HepG2 (cell line): Measurements from ENCODE around the gene SKIDA1. TPM values are rescaled to one million over a fixed set of nuclear protein-coding genes. Genes with fewer than 3 reads are reported as not detected.

ENCODE experiments used
- ADNP ChIP-seq: sonication (generic); formaldehyde crosslinking; IDR thresholded peaks from 2 replicates; pipeline ENCODE4 v1.4.0; 2020; ENCODE audit warnings: missing genetic modification reagents
- DMAP1 ChIP-seq: IDR thresholded peaks from 2 replicates; pipeline ENCODE4 v1.6.1; 2016
- FOXK2 ChIP-seq: fragments of 450-650 bp; IDR thresholded peaks from 2 replicates; pipeline ENCODE4 v1.6.1; 2016
- FOXP1 ChIP-seq, 2 experiments: fragments of 450-650 bp in 1 of 2; IDR thresholded peaks; 2 replicates each; pipeline ENCODE4 v1.6.1; 2017 to 2018; ENCODE audit warnings: antibody characterized with exemption in 1 of 2
- GATAD2A ChIP-seq: IDR thresholded peaks from 2 replicates; pipeline ENCODE4 v1.6.1; 2016
- JUNB ChIP-seq: sonication (generic); formaldehyde crosslinking; IDR thresholded peaks from 2 replicates; pipeline ENCODE4 v1.8.0; 2022; ENCODE audit warnings: missing genetic modification reagents, mild to moderate bottlenecking, borderline replicate concordance
- KLF16 ChIP-seq, 2 experiments: sonication (generic) in 1 of 2; formaldehyde crosslinking in 1 of 2; IDR thresholded peaks; 2 replicates each; pipeline versions ENCODE4 v1.6.1 to v1.8.0; 2016 to 2023; ENCODE audit warnings: missing genetic modification reagents in 2 of 2, missing compliant biosample characterization in 1 of 2
- NFATC3 ChIP-seq: sonication (generic); formaldehyde crosslinking; IDR thresholded peaks from 2 replicates; pipeline ENCODE4 v1.5.1; 2020; ENCODE audit warnings: mild to moderate bottlenecking, missing genetic modification reagents
- PLRG1 ChIP-seq: fragments of 450-650 bp; conservative IDR thresholded peaks from 2 replicates; pipeline ENCODE4 v1.6.1; 2016
- PRMT3 ChIP-seq: sonication (generic); formaldehyde crosslinking; IDR thresholded peaks from 2 replicates; pipeline ENCODE4 v1.8.1; 2022; ENCODE audit warnings: low read depth, mild to moderate bottlenecking, moderate library complexity, missing genetic modification reagents, borderline replicate concordance
- PTBP1 ChIP-seq: fragments of 200-400 bp; formaldehyde crosslinking; IDR thresholded peaks from 2 replicates; pipeline ENCODE4 v1.6.1; 2018; ENCODE audit warnings: low read length, low read depth; ENCODE audit not compliant: poor library complexity, severe bottlenecking
- TSC22D2 ChIP-seq: sonication (generic); formaldehyde crosslinking; IDR thresholded peaks from 2 replicates; pipeline ENCODE4 v1.5.1; 2020; ENCODE audit warnings: missing genetic modification reagents, mild to moderate bottlenecking, borderline replicate concordance
- ZBTB20 ChIP-seq: sonication (generic); formaldehyde crosslinking; IDR thresholded peaks from 2 replicates; pipeline ENCODE4 v1.8.1; 2023; ENCODE audit warnings: missing genetic modification reagents, low read depth, mild to moderate bottlenecking, borderline replicate concordance
- ZMYM2 ChIP-seq: sonication (generic); formaldehyde crosslinking; IDR thresholded peaks from 2 replicates; pipeline ENCODE4 v1.8.0; 2022; ENCODE audit warnings: mild to moderate bottlenecking, missing genetic modification reagents
- ZNF160 ChIP-seq: sonication (generic); formaldehyde crosslinking; IDR thresholded peaks from 2 replicates; pipeline ENCODE4 v1.8.0; 2022; ENCODE audit warnings: mild to moderate bottlenecking, inconsistent platforms, missing genetic modification reagents
- ZNF615 ChIP-seq: sonication (generic); formaldehyde crosslinking; IDR thresholded peaks from 2 replicates; pipeline ENCODE4 v1.5.0; 2020; ENCODE audit warnings: mild to moderate bottlenecking, missing genetic modification reagents, borderline replicate concordance
- ZNF704 ChIP-seq: sonication (generic); formaldehyde crosslinking; IDR thresholded peaks from 2 replicates; pipeline ENCODE4 v1.8.1; 2023; ENCODE audit warnings: mild to moderate bottlenecking, inconsistent platforms, moderate library complexity, missing genetic modification reagents, borderline replicate concordance
- ZNF761 ChIP-seq: sonication (generic); formaldehyde crosslinking; conservative IDR thresholded peaks from 2 replicates; pipeline ENCODE4 v1.4.0; 2020; ENCODE audit warnings: mild to moderate bottlenecking, missing genetic modification reagents
- ZNF780A ChIP-seq: sonication (generic); formaldehyde crosslinking; IDR thresholded peaks from 2 replicates; pipeline ENCODE4 v1.8.0; 2022; ENCODE audit warnings: mild to moderate bottlenecking, missing genetic modification reagents, moderate library complexity
- ZNF839 ChIP-seq: sonication (generic); formaldehyde crosslinking; IDR thresholded peaks from 2 replicates; pipeline ENCODE4 v1.4.0; 2020; ENCODE audit warnings: missing genetic modification reagents, mild to moderate bottlenecking, borderline replicate concordance
- polyA plus RNA-seq, 8 experiments: library from polyadenylated mRNA; depleted of rRNA in 3 of 8; stranded (reverse) in 7 of 8; unstranded in 1 of 8; fragments of >200 nt; fragmentation: Illumina TruSeq in 4 of 8; extraction: Trizol in 4 of 8; gene quantifications; 2 replicates each; pipeline versions ENCODE4 v1.2.1 to v1.2.3, GENCODE V29; 2011 to 2016; ENCODE audit warnings: low read depth in 4 of 8, missing spikeins in 1 of 8, mixed read lengths in 1 of 8; ENCODE audit not compliant: insufficient read depth in 1 of 8
- total RNA-seq, 5 experiments: library from RNA; depleted of rRNA; stranded (reverse); fragments of >200 nt; fragmentation: Illumina TruSeq; extraction: Trizol; gene quantifications; 2 replicates each; pipeline ENCODE4 v1.2.3, GENCODE V29; 2016; ENCODE audit warnings: low read depth in 1 of 5
- TF ChIP-seq, protein P1 (sequence below): sonication (generic); formaldehyde crosslinking; IDR thresholded peaks from 2 replicates; pipeline ENCODE4 v1.4.0; 2020; ENCODE audit warnings: missing genetic modification reagents, borderline replicate concordance
- TF ChIP-seq, protein P2 (sequence below): sonication (generic); formaldehyde crosslinking; IDR thresholded peaks from 2 replicates; pipeline ENCODE4 v1.4.0; 2020; ENCODE audit warnings: missing genetic modification reagents
- TF ChIP-seq, protein P3 (sequence below): sonication (generic); formaldehyde crosslinking; IDR thresholded peaks from 2 replicates; pipeline ENCODE4 v1.5.0; 2020; ENCODE audit warnings: missing genetic modification reagents

Gene SKIDA1
- total and polyA plus RNA-seq, 2 of the 13 experiments (the other 11 are each of a cell fraction or from before 2014, with no cell fraction given): 0.73 to 1.5 TPM

- TF ChIP-seq, protein P1, sequence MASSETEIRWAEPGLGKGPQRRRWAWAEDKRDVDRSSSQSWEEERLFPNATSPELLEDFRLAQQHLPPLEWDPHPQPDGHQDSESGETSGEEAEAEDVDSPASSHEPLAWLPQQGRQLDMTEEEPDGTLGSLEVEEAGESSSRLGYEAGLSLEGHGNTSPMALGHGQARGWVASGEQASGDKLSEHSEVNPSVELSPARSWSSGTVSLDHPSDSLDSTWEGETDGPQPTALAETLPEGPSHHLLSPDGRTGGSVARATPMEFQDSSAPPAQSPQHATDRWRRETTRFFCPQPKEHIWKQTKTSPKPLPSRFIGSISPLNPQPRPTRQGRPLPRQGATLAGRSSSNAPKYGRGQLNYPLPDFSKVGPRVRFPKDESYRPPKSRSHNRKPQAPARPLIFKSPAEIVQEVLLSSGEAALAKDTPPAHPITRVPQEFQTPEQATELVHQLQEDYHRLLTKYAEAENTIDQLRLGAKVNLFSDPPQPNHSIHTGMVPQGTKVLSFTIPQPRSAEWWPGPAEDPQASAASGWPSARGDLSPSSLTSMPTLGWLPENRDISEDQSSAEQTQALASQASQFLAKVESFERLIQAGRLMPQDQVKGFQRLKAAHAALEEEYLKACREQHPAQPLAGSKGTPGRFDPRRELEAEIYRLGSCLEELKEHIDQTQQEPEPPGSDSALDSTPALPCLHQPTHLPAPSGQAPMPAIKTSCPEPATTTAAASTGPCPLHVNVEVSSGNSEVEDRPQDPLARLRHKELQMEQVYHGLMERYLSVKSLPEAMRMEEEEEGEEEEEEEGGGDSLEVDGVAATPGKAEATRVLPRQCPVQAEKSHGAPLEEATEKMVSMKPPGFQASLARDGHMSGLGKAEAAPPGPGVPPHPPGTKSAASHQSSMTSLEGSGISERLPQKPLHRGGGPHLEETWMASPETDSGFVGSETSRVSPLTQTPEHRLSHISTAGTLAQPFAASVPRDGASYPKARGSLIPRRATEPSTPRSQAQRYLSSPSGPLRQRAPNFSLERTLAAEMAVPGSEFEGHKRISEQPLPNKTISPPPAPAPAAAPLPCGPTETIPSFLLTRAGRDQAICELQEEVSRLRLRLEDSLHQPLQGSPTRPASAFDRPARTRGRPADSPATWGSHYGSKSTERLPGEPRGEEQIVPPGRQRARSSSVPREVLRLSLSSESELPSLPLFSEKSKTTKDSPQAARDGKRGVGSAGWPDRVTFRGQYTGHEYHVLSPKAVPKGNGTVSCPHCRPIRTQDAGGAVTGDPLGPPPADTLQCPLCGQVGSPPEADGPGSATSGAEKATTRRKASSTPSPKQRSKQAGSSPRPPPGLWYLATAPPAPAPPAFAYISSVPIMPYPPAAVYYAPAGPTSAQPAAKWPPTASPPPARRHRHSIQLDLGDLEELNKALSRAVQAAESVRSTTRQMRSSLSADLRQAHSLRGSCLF: no peak
- TF ChIP-seq, protein P2, sequence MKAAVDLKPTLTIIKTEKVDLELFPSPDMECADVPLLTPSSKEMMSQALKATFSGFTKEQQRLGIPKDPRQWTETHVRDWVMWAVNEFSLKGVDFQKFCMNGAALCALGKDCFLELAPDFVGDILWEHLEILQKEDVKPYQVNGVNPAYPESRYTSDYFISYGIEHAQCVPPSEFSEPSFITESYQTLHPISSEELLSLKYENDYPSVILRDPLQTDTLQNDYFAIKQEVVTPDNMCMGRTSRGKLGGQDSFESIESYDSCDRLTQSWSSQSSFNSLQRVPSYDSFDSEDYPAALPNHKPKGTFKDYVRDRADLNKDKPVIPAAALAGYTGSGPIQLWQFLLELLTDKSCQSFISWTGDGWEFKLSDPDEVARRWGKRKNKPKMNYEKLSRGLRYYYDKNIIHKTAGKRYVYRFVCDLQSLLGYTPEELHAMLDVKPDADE (CRISPR knock-in tag): no peak
- TF ChIP-seq KLF16 (CRISPR knock-in tag; IDR thresholded peaks at IDR 0.05): peak in 1 of 2 experiments; percentile 98; a peak in 2 of 4 replicates
- TF ChIP-seq PLRG1: no peak
- peak; percentile 82; the same call in 1 of the 2 replicates for TF ChIP-seq ZNF780A (CRISPR knock-in tag)
- TF ChIP-seq ZNF839 (CRISPR knock-in tag): no peak
- no peak for TF ChIP-seq PTBP1
- TF ChIP-seq PRMT3 (CRISPR knock-in tag): peak; percentile 29; the same call in 1 of the 2 replicates
- TF ChIP-seq JUNB: peak; percentile 86
- TF ChIP-seq ZNF761: peak; percentile 81; the same call in 1 of the 2 replicates
- TF ChIP-seq ZNF615 (CRISPR knock-in tag): peak; percentile 79; the same call in 1 of the 2 replicates
- TF ChIP-seq ZBTB20 (CRISPR knock-in tag): peak; percentile 80
- TF ChIP-seq FOXP1 (IDR thresholded peaks at IDR 0.05): no peak
- TF ChIP-seq FOXP1 (CRISPR knock-in tag; IDR thresholded peaks at IDR 0.05): peak; percentile 93
- TF ChIP-seq GATAD2A (CRISPR knock-in tag): peak; percentile 100
- TF ChIP-seq DMAP1: peak; percentile 86
- TF ChIP-seq TSC22D2 (CRISPR knock-in tag): peak; percentile 96
- no peak; the same call in 1 of the 2 replicates for TF ChIP-seq ZNF160
- TF ChIP-seq, protein P3, sequence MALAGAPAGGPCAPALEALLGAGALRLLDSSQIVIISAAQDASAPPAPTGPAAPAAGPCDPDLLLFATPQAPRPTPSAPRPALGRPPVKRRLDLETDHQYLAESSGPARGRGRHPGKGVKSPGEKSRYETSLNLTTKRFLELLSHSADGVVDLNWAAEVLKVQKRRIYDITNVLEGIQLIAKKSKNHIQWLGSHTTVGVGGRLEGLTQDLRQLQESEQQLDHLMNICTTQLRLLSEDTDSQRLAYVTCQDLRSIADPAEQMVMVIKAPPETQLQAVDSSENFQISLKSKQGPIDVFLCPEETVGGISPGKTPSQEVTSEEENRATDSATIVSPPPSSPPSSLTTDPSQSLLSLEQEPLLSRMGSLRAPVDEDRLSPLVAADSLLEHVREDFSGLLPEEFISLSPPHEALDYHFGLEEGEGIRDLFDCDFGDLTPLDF (CRISPR knock-in tag): no peak
- no peak for TF ChIP-seq NFATC3 (CRISPR knock-in tag)
- no peak for TF ChIP-seq ADNP
- no peak for TF ChIP-seq FOXK2
- no peak; the same call in 1 of the 2 replicates for TF ChIP-seq ZNF704
- peak; percentile 86 for TF ChIP-seq ZMYM2
These were observed 19.7 kb downstream of the SKIDA1 start (continued) for GRCh38 chr10:21505711-21506278.
